Activated T-cell treated with anti-CD3 and anti-CD28 coated beads for 48 hours (primary cell): Measurements from ENCODE around the gene PLTP.
A peak's percentile ranks its signal among the peaks of the same experiment; 100 is the strongest.
"Not testable (repeated sequence)": the region's sequence is repeated elsewhere in the genome, so short reads cannot be mapped to it uniquely, and the experiment has no call there.

Source experiments
- DNase-seq: peaks from one replicate; pipeline ENCODE4 v3.0.0-alpha.2; 2020; ENCODE audit warnings: low read depth

The PLTP gene, protein sequence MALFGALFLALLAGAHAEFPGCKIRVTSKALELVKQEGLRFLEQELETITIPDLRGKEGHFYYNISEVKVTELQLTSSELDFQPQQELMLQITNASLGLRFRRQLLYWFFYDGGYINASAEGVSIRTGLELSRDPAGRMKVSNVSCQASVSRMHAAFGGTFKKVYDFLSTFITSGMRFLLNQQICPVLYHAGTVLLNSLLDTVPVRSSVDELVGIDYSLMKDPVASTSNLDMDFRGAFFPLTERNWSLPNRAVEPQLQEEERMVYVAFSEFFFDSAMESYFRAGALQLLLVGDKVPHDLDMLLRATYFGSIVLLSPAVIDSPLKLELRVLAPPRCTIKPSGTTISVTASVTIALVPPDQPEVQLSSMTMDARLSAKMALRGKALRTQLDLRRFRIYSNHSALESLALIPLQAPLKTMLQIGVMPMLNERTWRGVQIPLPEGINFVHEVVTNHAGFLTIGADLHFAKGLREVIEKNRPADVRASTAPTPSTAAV

DNA sequence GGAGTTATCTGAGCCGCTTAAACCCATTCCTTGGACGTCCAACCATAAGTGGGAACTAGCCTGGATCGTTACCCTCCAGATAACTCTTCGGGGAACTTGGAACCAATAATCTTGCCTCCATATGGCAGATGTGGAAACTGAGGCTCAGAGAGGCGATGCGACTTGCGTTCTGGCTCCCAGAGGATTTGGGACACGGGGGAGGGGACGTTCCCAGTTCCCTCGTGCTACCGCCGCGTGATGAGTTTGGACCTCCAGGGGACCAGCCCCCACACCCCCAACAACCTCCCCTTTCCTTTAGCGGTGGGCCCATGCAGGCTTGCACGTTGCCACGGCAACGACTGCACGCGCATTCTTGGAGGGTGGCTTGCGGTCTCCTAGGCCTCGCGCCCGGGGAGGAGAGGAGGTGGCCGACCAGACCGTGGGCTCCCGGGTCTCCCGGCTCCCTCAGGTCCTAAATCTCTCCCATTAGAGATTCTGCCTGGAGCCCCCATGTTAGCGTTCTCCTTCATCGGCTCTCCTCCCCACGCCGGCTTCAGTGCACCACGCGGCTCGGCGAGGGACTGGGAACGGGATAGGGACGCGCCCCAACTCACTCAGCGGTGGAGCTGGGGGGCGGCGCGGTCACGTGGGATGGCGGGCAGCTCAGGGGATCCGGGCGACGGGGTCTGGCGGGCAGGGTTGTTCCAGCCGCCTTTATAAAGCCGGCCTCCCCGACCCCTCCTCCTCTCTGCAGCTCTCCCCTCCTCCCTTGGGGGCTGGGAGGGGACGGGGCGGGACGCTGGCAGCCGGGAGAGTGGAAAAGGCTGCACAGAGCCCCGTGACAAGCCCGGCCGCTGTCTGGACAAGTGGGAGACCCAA lies at the start of gene PLTP:
Gene PLTP, minus strand, starts transcription at position 670 of the 858 bp plus-strand sequence. CDS start 703 bp downstream, outside the sequence.
- DNase-seq, result peak; percentile 25

DNA sequence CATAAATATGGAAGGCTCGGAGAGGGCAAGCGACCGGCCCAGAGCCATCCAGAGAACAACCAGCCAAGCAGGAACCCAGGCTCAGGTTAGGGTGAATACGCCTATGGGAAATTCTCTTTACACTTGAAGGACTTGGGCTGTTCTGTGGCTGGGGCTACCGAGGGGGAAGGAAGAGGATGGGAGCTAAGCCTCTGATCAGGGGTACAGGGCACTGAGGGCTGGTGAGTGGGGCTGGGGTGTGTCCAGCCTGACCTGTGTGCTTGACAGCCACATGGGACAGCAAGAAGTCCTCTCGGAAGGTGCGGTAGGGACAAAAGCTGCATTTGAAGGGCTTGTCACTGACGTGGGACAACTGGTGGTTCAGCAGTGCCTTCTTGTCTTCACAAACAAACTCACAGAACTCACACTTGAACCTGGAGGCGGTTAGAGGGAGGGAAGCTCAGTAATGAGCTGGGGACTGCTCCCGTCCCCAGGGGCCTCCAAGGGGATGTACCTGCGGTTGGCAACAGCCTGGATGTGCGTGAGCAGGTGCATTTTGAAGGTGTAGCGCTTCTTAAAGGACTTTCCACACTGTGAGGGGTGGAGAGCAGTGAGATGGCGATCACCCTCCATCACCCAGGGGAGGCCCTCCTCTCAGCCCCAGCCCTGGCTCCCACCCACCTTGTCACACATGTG lies 48.1 kb upstream of the PLTP start:
- DNase-seq, result no peak

DNA sequence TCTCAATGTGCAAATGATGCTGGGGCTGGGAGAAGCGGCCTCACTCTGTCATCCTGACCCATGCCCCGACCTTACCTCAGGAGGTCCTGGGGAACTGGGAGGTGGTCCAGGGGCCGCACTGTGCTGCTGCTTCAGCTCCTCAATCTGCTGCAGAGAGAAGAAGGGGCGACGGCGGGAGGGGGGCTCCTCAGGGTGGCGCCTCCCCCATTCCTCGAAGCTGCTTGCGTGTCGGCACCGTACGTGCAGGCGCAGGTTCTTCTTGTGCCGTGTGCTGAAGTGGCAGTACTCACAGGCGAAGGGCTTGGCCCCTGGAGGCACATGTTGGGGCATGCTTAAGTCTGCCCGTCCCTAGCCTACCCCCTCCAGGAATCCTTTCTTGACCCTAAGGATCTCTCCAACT lies 47.2 kb upstream of the PLTP start:
- no peak for DNase-seq

DNA sequence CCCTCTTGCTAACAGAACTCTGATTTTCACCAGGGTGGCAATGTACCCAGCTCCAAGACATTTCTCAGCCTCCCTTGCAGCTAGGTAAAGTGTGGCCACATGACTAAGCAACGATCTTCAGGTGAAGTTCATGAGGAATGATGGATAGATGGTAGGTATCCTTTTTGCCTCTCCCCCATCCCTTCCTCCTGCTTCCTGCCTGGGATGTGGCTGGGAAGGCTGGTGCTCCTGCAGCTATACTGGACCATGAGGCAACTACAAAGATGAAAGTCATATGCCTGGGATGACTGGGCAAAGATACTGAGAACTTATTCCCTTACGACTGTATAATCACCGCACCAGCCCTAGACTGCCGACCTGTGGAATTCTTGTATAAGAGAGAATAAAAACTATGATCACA lies 46.6 kb upstream of the PLTP start:
- no peak for DNase-seq

DNA sequence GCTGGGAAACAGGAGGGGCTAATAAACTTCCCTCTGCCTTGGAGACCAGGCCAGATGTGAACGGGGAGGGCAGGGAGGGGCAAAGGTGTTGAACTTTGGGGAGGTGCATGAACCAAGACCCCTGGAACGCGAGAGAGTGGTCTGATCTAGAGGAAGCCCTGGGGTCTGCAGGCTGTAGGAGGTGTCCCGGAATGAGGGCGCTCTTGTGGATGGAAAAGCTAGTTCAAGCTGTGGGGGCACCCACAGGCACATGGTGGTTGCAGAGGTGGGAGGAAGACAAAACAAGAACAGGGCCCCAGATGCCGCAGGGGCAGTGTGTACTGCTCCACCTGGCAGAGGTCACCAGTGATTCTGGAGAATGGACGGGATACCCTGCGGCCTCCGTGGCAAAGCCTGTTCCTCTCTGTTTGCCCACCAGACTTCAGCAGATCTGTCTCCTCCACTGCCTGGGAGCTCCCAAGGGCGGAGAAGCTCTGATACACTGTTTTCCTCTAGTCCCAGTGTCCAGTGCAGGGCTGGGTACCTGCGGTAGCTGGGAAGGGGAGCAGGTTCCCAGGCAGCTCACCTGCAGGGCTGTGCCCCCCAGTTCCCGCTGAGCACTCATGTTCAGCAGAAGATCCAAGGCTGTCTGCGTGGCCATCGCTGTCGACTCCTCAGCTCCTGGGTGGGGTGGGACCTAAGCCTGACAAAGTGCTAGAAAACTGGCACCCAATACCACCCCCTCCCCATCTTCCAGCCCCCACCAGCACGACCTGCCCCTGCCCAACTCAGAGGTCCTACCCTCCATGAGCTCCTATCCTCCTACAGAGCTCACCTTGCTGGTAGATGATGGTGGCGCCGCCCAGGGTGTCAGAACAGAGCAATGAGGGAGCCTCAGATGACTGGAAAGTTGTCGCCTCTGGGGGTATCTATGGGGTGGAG lies 45.3 kb upstream of the PLTP start:
- no peak for DNase-seq

DNA sequence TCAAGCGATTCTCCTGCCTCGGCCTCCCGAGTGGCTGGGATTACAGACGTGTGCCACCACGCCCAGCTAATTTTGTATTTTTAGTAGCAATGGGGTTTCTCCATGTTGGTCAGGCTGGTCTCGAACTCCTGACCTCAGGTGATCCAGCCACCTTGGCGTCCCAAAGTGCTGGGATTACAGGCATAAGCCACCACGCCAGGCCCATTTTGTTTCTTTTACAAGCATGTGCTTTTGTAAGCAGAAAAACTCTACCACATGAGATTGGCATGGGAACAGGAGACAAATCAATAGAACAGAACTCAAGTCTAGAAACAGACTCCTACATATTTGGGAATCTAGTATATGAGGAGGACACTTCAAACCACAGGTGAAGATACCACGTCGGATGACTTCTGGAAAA lies 44.4 kb upstream of the PLTP start:
- DNase-seq, result not testable (repeated sequence)

DNA sequence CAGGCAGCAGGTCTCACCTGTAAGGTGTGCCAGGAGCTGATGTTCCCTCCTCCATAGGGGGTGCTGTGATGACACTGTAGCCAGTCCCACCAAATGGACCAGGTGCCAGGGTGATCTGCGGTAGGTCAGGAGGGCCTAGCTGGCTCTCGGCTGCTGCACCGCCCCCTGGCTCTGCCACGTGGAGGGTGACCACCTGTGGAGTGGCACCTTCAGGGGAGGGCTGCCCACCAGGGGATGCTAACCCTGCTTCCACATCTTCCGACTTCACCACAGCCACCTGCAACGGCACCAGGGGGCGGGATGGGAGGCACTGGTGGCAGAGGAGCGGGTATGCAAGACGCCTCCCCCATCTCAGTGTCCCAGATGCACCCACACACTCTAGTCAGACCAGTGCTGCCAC lies 41.7 kb upstream of the PLTP start:
- DNase-seq, result no peak

DNA sequence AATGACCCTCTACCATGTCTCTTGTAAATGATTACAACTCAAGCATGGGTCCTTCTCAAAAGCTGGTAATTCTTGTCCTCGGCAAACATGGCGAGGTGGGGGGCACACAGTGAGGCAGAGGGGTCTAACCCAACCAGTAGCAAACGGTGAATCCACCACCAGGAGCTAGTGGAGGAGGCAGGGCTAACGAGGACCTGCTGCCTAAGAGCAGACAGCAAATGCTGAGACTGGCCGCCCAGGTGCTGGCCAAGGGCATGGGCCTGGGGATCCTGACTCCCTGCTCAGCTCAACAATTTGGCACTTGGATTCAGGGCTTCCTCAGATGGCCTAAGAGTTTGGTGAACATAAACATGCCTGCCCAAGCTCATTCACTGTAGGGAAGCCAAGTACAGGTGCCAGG lies 40.9 kb upstream of the PLTP start:
- no peak for DNase-seq

DNA sequence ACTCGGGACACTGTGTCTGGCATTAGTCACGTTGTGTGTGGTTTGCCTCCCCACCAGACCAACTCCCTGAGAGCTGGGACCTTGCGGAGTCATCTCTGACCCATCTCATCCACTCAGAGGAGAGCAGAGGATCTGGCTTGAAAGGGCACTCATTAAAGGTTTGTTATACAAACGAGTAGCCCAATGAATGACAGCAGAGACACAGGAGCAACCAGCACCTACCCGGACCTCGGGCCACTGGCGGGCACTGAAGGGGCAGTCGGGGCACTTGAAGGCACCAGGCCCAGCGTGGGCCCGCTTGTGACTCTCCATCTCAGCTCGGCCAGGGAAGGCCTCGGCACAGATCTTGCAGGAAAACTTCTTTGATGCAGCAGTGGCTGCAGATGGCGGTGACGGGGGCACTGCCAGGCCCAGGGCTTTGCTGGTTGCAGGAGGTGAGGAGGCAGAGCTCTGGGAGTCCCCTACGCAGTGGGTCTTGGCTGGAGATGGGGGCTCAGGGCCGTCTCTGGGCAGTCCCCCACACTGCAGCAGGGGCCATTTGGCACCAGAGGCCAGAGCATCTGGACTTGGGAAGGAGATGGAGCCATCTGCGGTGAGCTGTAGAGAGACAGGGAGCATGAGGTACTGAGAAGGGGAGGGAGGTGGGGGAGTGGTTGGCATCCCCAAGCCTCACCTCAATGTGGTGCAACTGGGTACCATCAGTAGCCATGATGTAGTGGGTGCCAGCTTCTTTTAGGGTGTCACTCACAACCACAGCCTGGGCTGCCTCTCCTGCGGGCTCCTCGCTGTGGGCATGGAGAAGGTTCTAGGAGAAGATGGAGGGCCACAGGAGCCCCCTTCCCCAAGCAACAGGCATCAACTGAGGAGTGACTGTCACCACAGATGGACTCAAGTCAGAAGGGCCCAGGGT lies 40.2 kb upstream of the PLTP start:
- no peak for DNase-seq

DNA sequence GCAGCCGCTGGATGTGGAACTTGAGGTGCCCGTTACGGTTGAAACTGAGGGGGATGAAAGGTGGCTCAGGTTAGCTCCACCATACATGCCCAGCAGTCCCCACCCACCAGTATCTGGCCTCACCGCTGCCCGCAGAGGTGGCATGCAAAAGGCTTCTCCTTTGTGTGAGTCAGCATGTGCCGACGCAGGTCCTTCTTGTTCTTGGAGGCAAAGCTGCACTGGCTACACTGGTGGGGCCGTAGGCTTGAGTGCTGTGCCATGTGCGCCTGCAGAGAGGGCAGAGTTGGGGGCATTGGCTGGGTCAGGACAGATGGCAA lies 38.3 kb upstream of the PLTP start:
- DNase-seq, result no peak

DNA sequence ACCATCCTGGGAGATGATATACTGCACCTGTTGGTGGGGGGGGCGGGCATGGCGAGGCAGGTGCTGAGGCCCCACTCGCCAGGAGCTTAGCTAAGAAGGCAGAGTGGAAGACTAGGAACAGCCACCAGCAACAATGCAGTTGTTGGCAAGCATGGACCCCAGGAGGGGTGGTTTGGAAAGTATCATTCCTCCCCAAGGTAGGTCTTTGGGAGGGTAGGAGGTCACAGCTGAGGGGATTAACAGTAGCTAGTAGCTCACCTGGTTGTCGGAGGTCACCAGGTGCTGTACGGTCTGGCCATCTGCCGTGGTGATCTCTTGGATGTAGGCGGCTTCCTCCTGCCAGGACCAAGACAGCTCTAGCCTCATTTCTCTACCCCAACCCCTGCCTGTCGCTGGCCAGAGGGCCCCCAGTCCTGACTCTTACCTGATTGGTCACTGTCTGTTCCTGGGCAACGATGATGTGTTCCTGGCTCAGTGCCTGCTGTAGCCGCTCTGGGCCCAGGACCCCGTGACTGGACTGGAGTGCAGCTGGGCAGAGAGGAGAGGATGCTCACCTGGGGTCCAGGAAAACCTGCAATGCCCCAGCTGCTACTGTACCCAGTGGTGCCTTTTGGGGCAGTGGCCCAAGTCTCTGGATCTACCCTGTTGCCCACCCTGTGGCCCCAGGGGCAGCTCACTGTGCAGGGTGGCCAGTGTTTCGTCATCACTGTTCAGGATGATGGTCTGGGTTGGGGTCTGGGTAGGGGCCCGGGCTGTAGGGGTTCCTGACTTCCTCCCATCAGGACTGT lies 37.8 kb upstream of the PLTP start:
- no peak for DNase-seq

DNA sequence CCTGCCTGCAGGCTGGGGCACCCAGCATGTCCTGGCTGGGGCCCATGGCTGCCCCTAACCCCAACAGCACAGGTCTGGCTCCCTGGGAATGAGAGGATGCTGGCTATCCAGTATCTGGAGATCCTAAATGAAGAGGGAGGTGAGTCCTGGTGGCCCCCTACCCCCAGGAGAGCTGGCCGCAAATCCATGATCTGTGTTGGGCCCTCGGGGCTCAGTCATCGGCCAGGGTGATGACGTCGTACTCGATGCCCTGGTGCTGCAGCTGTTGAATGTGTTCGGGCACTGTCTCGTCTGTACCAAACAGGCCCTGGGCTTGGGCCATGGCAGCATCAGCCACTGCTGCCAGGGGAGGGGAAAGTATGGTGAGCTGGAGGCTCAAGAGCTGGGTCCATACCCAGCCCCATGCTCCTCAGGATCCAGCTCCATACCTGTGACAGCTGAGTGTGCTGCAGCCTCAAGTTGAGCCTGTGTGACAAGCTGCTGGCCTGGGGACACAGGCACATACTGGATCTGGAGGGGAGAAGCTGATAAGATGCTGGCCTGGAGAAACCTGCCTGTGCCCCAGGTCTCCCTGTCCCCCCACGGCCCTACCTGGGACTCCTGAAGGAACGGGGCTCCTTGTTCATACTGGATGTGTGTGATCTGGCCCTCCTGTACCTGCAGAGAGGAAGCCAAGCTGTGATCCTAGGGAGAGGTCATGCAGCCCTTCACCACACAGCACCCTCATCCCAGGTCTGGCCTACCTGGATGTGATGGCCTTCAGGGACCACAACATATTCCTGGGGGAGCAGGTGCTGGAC lies 37.0 kb upstream of the PLTP start:
- DNase-seq, result no peak

DNA sequence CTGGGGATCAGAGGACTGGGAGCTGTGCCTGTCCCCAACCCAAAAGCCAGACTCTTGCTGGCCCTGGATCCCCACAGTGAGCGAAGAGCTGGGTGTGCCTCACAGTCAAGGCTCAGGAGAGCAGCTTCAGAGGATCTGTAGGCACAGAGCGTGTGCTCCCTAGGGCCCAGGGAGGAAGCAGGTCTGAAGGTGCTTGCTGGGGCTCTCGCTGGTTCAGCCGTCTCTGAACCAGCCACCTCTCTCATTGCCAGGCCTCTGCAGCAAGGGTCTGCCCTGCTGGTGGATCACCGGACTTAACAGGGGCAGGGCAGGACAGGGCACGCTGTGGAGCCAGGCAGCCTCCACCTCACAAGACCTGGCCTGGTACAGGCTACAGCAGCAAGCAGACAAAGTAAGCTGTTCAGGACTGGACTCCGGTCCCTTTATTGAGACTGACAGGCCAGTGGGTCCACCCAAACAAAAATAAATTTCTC lies 36.3 kb upstream of the PLTP start:
- DNase-seq, result no peak

DNA sequence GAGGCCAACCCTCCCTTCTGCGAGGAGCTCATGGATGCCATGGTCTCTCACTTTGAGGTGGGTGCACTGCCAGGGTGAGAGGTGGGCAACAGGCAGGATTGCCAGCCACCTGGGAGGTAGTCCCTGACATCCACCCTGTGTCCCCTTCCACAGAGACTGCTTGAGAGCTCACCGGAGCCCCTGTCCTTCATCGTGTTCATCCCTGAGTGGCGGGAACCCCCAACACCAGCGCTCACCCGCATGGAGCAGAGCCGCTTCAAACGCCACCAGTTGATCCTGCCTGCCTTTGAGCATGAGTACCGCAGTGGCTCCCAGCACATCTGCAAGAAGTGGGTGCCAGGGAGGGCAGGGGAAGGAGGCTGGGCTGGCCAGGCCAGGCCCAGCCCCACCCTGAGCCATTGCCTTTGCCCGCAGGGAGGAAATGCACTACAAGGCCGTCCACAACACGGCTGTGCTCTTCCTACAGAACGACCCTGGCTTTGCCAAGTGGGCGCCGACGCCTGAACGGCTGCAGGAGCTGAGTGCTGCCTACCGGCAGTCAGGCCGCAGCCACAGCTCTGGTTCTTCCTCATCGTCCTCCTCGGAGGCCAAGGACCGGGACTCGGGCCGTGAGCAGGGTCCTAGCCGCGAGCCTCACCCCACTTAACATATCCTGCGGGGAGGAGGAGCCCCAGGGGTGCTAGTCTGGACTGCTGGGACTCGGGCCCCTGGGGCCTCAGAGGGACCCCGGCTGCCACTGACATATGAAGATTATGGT lies 35.3 kb upstream of the PLTP start:
- no peak for DNase-seq

DNA sequence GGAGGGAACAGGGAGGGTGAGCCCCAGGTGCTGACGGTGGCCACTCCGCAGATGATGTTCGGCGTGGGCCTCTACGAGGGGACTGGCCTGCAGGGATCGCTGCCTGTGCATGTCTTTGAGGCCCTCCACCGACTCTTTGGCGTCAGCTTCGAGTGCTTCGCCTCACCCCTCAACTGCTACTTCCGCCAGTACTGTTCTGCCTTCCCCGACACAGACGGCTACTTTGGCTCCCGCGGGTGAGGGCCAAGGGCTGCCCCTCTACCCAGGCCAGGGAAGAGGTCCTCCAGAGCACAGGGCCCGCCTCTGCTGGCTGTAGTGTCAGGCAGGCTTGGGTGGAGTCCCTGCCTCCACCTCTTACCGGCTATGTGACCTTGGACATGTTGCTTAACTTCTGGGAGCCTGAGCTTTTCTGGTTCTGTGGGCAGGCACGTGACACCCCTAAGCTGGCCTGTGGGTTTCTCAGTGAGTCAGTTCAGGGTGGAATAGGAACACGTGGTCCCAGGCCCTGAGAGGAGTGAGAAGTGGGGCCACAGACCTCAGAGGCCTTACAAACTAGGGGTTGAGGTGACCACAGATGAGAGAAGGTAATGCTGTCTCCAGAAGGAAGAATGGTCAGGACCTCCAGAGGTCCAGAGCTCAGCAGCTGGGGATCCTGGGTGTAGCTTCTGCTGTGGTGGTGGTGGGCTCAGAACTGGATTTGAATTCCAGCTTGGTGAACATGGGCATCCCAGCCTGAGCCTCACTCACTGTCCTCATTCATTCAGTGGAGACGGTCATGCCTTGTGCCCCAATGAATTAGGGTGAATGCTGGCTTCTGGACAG lies 34.4 kb upstream of the PLTP start:
- DNase-seq, result peak; percentile 24

DNA sequence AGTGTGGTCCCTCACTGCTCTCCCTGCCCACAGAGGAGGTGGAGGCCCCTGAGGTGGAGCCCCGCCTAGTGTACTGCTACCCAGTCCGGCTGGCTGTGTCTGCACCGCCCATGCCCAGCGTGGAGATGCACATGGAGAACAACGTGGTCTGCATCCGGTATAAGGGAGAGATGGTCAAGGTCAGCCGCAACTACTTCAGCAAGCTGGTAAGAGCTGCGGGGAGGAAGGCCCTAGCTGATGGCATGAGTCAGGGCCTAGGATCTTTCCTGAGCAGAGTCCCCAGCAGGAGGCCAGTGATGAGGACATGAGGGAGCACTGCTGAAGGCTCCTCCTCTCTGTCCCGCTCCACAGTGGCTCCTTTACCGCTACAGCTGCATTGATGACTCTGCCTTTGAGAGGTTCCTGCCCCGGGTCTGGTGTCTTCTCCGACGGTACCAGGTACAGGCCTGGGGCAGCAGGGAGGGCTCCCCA lies 33.8 kb upstream of the PLTP start:
- DNase-seq, result no peak
